Nucleus accumbens (tissue), 56 donors: ENCODE measurements around the gene PDE4DIP.
"Not testable (repeated sequence)": the region's sequence is repeated elsewhere in the genome, so short reads cannot be mapped to it uniquely, and the experiment has no call there.

Source experiments
- DNase-seq, 56 donors: peaks; one replicate each; lab custom pipeline; 2025; lab: John Stamatoyannopoulos, UW

Gene PDE4DIP

DNA sequence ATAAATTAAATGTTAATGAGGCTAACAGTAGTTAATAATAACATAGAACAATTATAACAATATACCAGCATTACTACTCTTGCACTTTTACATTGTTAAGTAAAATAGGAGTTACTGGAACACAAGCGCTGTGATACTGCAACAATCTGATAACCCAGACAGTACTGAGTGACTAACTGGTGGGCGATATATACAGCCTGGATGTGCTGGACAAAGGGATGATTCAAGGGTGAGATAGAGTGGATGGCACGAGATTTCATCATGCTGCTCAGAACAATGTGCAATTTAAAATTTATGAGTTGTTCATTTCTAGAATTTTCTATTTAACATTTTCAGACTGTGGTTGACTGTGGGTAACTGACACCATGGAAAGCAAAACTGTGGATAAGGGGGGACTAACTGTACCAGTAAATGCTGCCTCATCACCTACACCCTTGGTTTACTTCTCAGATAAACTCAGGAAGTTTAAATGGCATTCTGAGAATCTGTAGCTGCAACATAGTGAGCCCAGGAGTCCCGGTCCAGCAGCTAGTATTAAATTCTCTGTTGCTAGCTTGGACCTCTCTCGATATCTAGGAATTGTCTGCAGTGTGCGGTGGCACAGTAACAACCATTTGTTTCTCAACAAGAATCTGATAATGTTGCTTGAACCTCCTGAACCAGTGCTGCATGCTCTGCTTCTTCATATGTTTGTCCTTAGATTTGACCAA lies 24.9 kb downstream of the PDE4DIP start:
- DNase-seq = not testable (repeated sequence)

DNA sequence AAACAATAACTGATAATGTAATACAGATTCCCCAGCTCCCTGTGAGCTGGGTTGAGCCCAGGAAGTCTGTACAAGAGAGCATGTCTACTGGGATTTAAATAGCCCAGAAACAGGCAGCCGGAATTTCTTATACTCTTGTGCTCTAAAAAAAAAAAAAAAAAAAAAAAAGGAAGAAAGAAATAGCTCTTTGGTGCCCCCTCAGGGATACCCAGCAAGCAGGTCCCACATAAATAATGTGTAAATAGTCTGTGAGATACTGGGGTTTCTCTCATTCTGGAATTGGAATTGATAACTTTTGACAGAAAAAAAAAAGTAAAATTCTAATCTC lies 25.4 kb downstream of the PDE4DIP start:
- not testable (repeated sequence) for DNase-seq

DNA sequence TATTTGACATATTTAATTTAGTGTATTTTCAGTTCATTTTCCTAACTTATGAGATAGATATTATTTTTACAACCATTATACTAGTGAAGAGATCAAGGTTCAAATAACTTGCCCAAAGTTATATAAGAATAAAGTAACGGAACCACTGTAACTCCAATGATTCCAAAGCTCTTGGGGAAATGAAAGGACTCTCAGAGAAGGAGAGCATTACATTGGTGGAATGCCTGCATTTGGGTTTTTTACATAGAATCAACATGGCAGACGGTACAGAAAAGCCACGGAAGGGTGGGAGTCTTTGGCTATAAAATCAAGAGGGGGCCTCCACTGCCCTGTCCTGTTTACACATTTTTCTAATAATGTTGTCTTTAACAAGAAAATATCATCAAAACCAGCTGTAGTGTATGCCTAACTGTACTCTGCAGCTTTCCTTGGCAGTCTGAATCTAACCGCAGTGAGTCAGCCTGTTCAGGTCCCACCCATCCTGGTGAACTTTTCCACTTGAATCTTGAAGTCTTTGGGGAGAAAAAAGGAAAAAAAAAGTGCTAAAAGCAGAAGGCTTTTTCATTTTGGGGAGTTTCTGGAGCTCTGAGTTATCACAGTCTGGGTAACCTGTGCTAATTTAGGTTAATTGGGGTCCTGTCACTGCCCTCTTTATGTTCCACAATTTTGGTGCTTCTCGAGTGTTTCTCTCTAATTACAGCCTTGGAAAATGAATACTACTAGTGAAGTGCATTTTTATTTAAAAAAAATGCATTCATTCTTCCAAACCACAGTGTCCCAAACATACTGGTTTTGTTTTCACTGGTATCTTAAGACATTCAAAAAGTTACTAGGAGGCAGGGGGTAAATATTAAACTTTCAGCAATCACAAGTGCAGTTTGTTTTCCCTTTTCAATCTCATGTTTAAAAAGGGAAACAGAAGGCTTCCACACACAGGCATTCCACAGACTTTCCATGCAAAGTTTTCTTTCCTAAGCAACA lies 30.5 kb downstream of the PDE4DIP start:
- not testable (repeated sequence) for DNase-seq

DNA sequence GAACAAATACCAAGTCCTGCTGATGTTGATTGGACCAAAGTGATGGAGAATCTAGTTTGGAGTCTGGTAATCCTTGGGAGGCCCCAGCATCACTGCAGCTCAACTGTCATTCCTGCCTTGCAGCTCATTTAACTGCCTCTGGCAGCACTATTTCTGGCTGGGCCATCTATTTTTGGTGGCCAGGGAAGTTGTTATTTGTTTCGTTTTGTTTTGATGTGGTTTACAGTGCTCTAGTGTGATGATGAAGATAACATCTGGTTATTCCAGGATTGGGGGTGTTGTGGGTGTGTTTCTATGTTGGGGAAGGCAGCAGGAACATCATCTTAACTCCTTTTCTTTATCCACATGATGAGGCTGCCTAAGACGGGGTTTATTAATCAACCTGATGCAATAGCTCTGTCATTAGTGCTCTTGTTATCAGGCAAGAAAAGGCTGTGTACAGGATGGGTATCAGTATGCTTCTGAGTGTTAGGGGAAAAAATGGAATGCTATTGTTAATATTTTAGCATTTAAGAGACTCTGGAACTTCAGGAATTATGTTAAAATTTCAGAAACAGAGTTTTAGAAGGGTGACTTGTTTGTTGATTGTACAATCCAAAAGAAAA lies 35.7 kb downstream of the PDE4DIP start:
- DNase-seq = not testable (repeated sequence)

DNA sequence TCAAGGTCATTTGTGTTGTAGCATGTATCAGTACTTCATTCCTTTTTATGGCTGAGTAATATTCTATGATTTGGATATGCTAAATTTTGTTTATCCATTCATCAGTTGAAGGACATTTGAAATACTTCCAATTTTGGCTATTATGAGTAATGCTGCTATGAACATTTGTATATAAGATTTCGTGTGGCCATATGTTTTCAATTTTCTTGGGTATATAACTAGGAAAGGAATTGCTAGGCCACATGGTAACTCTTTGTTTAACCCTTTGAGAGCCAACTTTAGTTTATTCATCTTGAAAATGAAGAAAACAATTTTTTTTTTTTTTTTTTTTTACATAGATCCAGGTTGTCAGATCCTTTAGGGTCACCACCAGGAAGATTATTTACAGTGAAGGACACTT lies 37.0 kb downstream of the PDE4DIP start:
- DNase-seq = not testable (repeated sequence)

DNA sequence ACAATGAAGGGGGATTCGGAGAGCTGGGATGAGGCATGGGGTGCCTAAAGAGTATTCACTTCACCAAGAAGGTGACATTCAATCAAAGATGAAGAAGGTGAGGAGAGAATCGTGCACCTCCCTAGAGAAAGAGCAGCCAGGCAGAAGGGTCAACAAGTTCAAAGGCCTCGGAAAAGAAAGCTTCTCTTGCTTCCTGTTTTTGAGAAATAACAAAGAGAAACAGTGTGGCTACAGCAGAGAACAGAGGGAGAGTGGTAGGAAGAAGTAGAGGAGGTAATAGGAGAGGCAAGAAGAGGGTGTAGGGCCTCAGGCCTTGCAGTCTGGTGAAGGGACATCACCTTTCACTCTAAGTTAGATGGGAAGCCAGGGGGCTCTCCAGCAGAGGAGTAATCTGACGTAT lies 41.0 kb downstream of the PDE4DIP start:
- not testable (repeated sequence) for DNase-seq

DNA sequence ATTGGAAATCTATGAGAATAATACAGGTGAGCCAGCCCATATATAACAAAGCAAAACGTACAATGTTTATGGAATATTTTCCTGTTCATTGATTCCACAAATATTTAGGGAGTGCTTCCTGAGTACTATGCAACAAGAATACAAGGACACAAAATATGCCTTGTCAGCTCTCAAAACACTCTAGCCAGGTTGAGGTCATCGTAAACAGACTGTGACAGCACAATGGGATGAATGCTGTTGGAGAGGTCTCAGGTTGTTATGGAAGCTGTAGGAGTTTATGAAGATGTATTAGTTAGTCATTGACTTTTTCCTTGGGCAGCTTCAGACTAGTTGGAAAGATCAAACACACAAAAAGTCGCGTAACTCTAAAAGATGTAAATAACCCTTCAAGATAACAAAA lies 42.1 kb downstream of the PDE4DIP start:
- not testable (repeated sequence) for DNase-seq

DNA sequence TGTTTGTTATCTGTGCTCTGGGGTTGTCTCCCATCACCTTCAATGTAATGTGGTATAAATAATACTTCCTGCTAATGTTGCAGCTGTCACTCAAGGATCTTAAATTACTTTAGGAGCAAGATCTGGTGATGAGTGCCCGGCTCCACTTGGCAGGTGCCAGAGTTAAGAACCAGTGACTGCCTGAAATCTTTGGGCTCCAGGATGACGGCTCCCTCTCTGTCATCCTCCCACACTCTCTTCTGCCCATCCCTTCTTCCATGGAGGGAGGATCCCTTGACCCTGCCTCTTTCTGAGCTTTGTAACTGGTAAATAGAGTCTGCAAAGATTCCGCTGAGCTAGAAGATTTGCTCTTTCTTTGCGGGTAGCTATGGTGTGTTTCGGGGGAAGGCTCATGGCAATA lies 44.4 kb downstream of the PDE4DIP start:
- not testable (repeated sequence) for DNase-seq

DNA sequence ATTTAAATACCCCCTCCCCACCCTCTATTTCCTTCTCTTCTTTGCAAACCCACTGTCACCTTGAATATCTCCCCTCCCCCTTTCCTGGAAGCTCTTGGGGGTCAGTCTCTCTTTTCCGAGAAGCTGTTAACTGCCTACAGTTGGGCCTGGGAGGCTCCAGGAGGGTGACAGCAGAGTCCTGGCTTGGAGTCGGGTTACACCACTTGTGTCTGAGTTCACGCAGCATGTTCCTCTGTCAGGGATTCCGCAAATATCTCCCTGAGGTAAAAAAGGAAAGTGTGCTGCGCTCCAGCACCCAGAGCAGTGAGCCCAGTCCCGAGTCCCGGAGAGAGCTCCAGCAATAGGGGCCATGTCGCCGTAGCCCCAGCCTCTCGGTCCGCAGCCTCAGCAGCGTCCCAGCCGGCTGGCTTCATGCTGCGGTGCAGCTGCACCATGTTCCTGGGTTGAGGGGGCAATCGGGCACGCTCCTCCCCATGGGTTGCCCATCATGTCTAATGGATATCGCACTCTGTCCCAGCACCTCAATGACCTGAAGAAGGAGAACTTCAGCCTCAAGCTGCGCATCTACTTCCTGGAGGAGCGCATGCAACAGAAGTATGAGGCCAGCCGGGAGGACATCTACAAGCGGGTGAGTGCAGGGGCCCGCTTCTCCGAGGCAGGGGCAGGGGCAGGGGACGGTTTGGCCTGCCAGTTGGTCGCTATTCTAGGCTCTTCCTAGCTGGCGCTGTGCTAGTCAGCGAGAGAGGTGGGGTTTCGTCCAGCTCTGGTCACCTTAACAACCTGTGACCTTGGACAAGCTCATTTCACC lies 45.2 kb downstream of the PDE4DIP start:
- not testable (repeated sequence) for DNase-seq

DNA sequence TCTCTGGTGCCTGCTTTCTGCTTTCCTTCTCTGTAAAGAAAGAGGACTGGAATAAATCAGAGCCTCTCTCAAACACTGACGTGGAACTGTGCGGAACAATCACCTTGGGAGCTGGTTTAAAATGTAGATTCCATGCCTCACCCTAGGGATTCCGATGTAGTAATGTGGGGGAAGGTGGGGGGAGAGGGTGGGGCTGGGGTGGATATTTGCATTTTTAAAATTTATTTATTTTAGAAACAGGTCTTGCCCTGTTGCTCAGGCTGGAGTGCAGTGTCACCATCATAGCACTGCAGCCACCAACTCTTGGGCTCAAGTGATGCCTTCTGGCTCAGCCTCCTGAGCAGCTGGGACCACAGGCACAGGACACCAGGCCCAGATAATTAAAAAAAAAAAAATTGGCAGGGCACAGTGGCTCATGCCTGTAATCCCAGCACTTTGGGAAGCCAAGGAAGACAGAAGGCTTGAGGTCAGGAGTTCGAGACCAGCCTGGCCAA lies 45.9 kb downstream of the PDE4DIP start:
- not testable (repeated sequence) for DNase-seq

DNA sequence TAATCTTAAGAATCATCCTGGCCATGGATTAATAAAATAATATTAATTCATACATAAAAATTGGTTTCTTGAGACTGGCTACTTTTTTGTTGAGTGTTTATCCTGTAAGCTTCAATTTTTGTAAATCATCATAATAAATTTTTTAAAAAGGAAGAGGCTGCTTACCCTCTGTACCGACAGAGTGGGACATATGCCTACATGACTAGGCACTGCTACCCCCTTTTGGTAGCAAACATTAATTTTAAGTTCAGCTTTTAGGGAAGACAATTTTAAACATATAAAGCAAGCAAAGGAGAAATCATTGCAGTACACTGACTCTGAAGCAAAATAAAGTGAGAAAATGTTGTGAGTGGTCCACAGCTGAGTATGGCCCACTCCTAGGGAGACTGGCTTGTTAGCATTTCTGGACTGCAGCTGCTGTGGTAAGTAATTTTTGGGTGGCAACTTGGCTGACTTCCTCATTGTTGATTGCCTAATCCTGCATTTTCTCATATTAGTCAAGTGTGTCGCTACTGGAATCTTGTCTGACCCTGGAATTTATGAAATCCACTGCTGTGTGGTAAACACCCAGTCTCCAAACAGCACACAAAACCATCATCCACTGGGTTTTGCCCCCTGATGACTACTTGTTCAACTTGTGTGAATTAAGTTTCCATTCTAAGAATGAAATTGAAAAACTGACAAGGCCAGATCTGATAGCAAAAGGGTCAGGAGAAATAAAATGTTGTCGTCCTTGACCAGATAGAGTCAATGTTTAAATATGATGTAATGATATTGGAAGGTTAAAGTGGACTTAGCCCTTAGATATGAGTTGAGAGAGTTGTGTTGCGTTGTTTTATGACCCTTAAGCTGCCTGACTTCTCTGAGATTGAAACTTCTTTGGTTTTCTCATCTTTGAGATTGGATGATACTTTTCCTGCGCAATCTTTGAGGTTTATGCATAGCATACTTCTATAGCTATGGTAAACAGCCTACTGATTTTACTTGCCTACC lies 50.4 kb downstream of the PDE4DIP start:
- not testable (repeated sequence) for DNase-seq

DNA sequence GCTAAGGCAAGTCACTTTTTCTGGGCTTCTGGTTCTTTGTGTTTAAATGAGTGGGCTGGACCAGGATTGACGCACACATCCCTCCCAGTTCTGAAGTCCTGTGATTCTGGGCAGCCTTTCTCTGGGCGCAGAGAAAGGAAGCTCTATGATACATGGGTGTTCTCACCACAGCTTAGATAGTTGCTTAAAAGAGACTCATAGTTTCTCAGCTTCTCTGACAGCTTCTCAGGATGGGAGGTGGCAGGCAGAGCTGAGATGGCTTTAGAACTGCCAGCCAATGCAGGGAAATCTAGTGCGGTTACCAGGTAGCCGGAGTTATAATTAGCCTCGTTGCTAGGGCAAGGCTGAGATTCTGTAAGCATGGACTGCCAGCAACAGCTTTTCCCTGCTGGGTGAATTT lies 55.8 kb downstream of the PDE4DIP start:
- DNase-seq = not testable (repeated sequence)

DNA sequence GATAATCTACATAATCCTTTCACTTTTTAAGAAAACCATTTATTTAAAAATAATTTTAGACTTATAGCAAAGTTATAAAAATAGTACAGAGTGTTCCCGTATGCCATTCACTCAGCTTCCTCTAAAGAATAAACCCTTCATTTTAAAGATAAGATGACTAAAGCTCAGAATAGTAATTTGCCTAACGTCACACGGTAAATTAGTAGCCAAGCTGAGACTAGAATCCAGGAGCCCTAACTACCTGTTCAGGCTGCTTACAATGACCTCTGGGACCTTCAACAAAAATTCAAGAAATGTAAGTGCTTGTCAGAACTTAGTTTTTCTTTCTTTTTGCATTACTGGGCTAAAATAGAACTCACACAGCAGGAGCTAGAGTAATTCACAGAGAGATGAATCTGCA lies 56.5 kb downstream of the PDE4DIP start:
- not testable (repeated sequence) for DNase-seq

DNA sequence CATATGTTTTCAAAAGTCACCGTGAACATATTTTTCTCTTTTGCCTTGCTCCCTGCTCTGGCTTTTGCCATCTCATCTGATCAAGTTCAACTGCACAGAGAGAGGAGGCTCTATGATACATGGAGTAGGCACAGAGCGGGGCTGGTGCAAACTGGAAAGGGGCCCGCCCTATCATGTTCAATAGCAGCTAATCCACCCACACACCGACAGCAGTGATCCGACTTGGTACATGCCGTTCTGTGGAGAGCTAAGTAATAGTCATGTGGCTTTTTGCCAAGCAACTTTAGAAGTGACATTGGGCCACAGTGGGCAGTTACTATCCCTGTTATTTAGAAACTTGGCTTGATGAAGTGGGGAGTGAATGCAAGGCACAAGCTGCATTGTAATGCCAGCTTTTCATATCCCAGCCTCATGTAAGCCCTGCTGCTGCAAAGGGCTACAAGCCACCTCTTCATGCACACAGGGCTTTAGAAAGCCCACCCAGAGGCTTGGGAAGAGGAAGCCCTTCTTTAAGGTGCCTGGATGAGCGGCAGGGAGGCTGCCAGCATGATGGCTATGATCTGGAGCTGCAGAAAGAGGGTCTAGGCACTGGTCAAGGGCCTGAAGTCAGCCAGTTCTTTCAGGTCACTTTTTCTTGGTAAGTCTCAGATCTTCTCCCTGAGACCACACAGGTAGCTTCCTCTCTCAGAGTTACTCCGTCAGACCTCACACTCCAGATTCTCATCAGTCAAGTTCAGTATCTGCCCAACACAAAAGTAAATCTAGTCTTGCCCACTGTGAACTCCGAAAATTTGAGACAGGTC lies 57.1 kb downstream of the PDE4DIP start:
- DNase-seq = not testable (repeated sequence)

DNA sequence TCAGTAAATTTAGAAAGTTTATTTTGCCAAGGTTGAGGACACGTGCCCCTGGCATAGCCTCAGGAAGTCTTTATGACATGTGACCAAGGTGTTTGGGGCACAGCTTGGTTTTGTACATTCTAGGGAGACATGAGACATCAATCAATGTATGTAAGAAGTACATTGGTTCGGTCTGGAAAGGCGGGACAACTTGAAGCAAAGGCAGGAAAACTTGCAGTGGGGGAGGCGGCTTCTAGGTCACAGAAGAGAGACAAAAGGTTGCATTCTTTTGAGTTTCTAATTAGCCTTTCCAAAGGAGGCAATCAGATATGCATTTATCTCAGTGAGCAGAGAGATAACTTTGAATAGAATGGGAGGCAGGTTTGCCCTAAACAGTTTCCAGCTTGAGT lies 57.7 kb downstream of the PDE4DIP start:
- not testable (repeated sequence) for DNase-seq

DNA sequence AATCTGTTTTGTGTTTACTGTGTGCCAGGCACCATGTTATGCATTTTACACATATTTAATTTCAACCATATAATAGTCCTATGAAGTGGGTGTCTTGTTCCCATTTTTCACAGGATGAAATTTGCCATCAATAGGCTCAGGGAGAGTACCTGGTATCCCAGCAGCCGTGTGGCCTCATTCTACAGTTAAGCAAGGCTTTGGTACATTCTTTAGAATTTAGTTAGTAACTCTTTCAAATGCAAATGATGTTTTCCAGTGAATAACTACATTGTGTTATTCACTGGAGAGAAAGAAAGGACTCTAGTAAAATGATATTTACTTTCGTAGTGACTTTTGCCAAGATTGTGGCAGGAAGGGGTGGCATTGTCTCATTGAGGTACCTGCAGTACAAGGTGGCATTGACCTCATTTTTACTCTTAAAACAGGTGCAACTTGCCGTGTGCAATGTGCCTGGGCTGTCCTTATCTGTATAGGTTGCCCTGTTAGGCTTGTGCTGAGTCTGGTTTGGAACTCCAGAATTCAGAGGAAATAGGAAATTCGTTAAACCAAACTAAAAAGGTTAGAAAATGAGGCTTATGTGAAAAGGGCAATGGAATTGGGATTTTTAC lies 65.1 kb downstream of the PDE4DIP start:
- not testable (repeated sequence) for DNase-seq

DNA sequence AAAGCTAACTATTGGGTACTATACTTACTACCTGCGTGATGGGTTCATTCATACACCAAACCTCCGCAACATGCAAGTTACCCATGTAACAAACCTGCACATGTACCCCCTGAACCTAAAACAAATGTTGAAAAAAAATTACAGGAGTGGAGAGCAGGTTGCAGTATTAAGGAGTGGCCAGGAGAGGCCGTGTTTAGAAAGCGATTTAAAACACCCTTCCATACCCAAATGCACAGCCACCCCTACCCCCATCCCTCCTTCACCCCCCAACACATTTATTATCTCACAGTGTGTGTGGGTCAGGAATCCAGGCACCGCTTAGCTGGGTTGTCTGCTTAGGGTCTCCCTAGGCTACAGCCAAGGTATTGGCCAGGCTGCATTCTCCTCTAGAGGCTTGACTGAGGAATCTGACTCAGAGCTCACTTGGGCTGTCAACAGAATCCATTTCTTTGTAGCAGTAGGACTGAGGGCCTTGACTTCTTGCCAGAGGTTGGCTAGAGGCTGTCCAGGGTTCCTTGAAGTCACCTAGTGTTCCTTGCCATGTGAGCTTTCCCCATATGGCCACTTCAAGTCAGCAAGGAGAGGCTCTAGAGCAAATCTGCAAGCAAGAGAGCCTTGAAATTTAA lies 67.2 kb downstream of the PDE4DIP start:
- DNase-seq = not testable (repeated sequence)
